NCI-H446 (cell line): Measurements from ENCODE around the gene FCN1.

Experiments used
- DNase-seq, 2 experiments: peaks; one replicate each; lab custom pipeline; 2025; lab: John Stamatoyannopoulos, UW

The FCN1 gene

GRCh38 chr9:134891053-134891452, 26.7 kb downstream of the FCN1 start:
- no peak for DNase-seq

- no peak for DNase-seq
Observed at GRCh38 chr9:134890155-134890495, 27.6 kb downstream of the FCN1 start.

DNA sequence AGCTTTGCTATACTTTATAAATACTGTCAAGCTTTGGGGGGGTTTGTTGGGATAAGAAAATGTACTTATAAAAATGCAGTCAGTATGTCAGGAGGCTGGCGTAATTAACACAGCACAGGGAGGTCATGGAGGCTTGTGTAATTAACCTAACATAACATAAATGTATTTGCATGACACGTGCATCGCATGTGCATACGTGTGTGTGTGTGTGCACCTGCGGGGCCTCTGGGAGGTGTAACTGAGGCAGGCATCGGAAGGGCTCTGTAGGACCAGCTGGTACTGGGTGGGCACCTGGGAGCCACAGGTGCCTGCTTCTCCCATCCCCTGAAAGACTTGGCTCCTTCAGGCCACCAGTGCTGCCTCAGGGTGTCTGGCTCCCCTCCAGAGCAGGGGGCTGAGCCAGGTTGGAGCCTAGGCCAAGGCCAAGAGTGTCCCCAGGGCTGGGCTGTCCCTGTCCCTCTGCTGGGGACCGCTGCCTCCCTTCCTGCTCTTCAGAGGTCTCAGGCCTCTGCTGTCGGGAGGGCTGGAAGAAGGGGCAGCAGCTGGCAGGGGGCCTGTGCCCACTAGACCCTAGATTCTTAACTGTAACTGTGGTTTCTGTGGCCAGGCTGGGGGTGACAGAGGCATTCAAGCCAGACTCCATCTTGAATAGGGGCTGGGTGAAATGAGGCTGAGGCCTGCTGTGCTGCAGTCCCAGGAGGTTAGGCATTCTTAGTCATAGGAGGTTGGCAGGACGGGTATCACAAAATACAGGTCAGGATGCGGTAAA, 28.1 kb downstream of the FCN1 start:
- no peak for DNase-seq

- DNase-seq, result no peak
Observed at GRCh38 chr9:134888603-134889190, 29.0 kb downstream of the FCN1 start.

GRCh38 chr9:134887686-134888602, 29.8 kb downstream of the FCN1 start:
- DNase-seq, result no peak

- no peak for DNase-seq
Observed at GRCh38 chr9:134887219-134887618, 30.5 kb downstream of the FCN1 start.

GRCh38 chr9:134886413-134886913, 31.2 kb downstream of the FCN1 start:
- DNase-seq, result no peak

GRCh38 chr9:134885679-134886412, 31.9 kb downstream of the FCN1 start:
- no peak for DNase-seq

DNA sequence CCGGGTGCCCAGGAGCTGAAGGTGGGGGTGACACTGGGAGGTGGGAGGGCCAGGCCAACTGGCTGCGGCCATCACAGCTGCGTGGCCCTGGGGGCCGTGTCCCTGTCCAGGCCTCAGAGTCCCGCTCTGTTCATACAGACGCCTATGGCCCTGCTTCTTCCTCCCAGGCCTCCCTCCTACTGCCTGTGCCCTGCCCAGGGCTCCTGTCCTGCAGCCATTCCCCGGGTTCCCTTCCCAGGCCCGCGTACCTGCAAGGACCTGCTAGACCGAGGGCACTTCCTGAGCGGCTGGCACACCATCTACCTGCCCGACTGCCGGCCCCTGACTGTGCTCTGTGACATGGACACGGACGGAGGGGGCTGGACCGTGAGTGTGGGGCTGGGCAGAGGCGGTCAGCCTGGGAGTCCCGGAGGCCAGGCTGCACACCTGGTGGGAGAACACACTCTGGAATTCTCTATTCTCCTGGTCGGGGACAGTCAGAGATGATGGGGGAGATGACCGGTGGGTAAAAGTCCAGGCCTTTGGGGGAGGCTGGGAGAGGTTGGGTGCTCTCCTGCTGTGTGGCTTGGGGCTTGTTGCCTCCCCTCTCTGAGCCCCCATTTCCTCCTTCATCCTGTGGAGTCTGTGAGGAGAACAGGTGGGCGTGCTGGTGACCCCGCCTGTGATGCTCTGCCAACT, 32.6 kb downstream of the FCN1 start:
- DNase-seq, result no peak

GRCh38 chr9:134884492-134884891, 33.2 kb downstream of the FCN1 start:
- DNase-seq, result no peak

DNA sequence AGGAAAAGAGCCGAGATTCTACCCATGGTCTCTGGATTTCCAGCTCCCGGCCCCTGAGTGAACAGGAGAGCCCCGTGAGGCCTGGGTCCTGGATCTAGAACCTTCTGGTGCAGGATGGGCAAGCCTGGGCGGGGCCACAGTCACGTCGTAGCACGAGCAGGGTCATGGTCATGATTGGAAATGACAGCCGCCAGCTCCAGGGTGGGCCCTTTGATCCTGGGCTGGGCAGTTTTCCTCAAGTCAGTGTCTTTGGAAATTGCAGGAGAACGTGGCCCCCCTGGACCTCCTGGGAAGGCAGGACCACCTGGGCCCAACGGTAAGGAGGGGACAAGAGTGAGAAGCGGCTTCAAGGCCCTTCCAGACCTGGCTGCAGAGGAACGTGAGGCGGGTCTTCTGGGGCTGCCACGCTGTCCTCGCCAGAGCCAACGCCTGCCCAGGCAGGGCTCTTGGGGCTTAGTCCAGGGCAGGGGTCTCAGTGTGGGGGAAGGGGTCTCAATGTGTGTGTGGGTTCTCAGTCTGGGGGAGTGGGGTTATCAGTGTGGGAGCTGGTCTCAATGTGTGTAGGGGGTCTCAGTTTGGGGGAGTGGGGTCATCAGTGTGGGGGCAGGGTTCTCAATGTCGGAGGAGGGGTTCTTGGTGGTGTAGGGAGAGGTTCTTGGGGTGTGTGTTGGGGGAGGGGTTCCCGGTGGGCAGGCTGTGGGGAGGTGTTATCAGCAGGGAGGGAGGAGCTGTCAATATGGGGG, 34.5 kb downstream of the FCN1 start:
- DNase-seq, result no peak

DNA sequence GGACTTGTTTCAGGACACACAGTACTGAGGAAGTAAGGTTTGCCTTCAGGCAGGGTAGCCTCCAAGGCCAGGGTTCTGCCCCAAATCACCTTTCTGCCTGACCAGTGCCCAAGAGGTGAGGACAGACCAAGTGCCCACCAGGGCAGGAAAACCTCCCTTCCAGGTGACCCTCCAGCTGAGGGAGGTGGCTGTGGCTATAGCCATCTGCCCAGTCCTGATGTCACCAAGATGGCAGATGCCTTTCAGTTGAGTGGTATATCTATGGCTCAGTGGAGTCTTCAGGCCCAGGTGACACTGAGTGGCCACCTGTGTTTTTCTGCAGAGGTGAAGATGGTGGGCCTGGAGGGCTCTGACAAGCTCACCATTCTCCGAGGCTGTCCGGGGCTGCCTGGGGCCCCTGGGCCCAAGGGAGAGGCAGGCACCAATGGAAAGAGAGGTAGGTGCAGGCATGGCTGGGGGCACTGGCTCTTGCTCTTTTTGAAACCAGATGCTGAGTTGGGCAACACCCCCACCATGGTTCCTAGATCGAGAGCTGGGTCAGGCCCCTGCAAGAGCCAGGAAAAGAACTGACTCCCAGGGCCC, 35.4 kb downstream of the FCN1 start:
- DNase-seq, result no peak

GRCh38 chr9:134881313-134881670, 36.4 kb downstream of the FCN1 start:
- no peak for DNase-seq

- no peak for DNase-seq
Observed at GRCh38 chr9:134880484-134881312, 37.0 kb downstream of the FCN1 start, which contains the start of gene FCN2. TSS of gene FCN2 (plus strand) at chr9:134880810. CDS start at chr9:134880822, 12 bp downstream.

GRCh38 chr9:134879664-134880483, 37.8 kb downstream of the FCN1 start:
- no peak for DNase-seq

GRCh38 chr9:134877541-134877940, 40.2 kb downstream of the FCN1 start:
- no peak for DNase-seq

DNA sequence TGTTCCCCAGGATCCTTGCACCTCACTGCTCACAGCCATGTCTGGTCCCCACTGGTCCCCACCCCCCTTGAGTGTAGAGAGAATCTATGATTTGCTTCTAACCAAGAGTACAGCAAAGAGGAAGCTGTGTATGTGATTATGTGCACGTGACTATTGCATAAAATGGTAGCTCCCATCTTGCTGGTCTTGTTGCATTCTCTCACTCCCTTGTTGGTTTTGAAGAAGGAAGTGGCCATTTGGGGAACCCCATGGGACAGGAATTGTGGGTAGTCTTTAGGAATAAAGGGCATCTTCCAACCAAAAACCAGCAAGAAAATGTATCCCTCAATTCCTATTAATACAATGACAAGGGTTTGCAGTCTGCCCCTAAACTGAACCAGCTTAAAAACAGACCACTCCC, 42.3 kb downstream of the FCN1 start:
- no peak for DNase-seq

- no peak for DNase-seq
Observed at GRCh38 chr9:134872482-134873231, 45.1 kb downstream of the FCN1 start.
